B cell (primary cell): ENCODE measurements around the gene SETDB2. TPM values are rescaled to one million over a fixed set of nuclear protein-coding genes. Genes with fewer than 3 reads are reported as not detected.

Experiments used
- ATAC-seq: fragments of 200-7000 bp; cut with Tn5 transposase; one replicate; pipeline ENCODE4 v1.10.0; 2021; ENCODE audit warnings: low read depth, mild to moderate bottlenecking, moderate number of reproducible peaks, moderate library complexity
- CTCF ChIA-PET: fragments of 350-600 bp; sonication (Branson Sonifier 250); formaldehyde crosslinking; loops from one replicate; lab custom pipeline; 2021; ENCODE audit warnings: antibody characterized with exemption, inconsistent platforms; lab: Charles Lee
- POLR2A ChIA-PET: fragments of 350-600 bp; sonication (Branson Sonifier 250); formaldehyde crosslinking; loops from one replicate; lab custom pipeline; 2021; ENCODE audit warnings: antibody characterized with exemption; lab: Charles Lee
- DNase-seq: peaks from one replicate; pipeline ENCODE4 v3.0.0; 2013
- H2AFZ ChIP-seq: 2 replicates; pipeline ENCODE4 v1.6.1; 2012; ENCODE audit warnings: mild to moderate bottlenecking, low read depth, low read length; ENCODE audit not compliant: insufficient read depth, poor library complexity, severe bottlenecking
- H3K27ac ChIP-seq, 2 donors: 1 replicate in 1 of 2; 2 replicates in 1 of 2; pipeline ENCODE4 v1.5.1; 2012 to 2013; ENCODE audit warnings: low read length in 2 of 2, mild to moderate bottlenecking in 2 of 2, moderate library complexity in 1 of 2
- H3K27me3 ChIP-seq, 4 experiments: fragments of 200-600 bp in 1 of 4; sonication (generic) in 1 of 4; replicated peaks in 1 of 4; 1 replicate in 2 of 4; 2 replicates in 2 of 4; pipeline versions ENCODE4 v1.6.1 to v1.7.0; 2013 to 2016; ENCODE audit warnings: low read length in 3 of 4, mild to moderate bottlenecking in 2 of 4, mixed read lengths in 1 of 4, moderate library complexity in 1 of 4; ENCODE audit not compliant: insufficient read depth in 4 of 4, control insufficient read depth in 3 of 4; ENCODE audit errors: control extremely low read depth in 1 of 4
- H3K36me3 ChIP-seq, 2 experiments: replicated peaks in 1 of 2; 1 replicate in 1 of 2; 2 replicates in 1 of 2; pipeline versions ENCODE4 v1.6.1 to v1.7.1; 2013; ENCODE audit warnings: low read length in 1 of 2; ENCODE audit not compliant: insufficient read depth in 2 of 2, control insufficient read depth in 1 of 2; ENCODE audit errors: control extremely low read depth in 1 of 2, extremely low read depth in 1 of 2
- H3K4me1 ChIP-seq, 2 donors: fragments of 200-600 bp in 1 of 2; sonication (generic) in 1 of 2; 1 replicate in 1 of 2; 2 replicates in 1 of 2; pipeline versions ENCODE4 v1.5.1 to v1.6.1; 2013 to 2017; ENCODE audit warnings: low read length in 2 of 2; ENCODE audit not compliant: control insufficient read depth in 2 of 2, insufficient read depth in 2 of 2
- H3K4me2 ChIP-seq: replicated peaks from 2 replicates; pipeline ENCODE3; 2012; ENCODE audit warnings: mild to moderate bottlenecking, low read depth, low read length; ENCODE audit not compliant: poor library complexity, severe bottlenecking
- H3K4me3 ChIP-seq, 5 experiments: fragments of 200-600 bp in 1 of 5; sonication (generic) in 1 of 5; 1 replicate in 3 of 5; 2 replicates in 2 of 5; pipeline versions ENCODE4 v1.5.1 to v1.7.0; 2011 to 2016; ENCODE audit warnings: low read length in 4 of 5, mild to moderate bottlenecking in 4 of 5, low read depth in 2 of 5, control low read depth in 1 of 5, moderate library complexity in 1 of 5; ENCODE audit not compliant: insufficient read depth in 1 of 5; ENCODE audit errors: control extremely low read depth in 1 of 5, extremely low read depth in 1 of 5
- H3K79me2 ChIP-seq: fragments of 200-600 bp; sonication (generic); one replicate; pipeline ENCODE4 v1.6.0; 2016; ENCODE audit warnings: low read length; ENCODE audit not compliant: control insufficient read depth, insufficient read depth
- H3K9ac ChIP-seq: fragments of 200-600 bp; sonication (generic); 2 replicates; pipeline ENCODE4 v1.6.1; 2017; ENCODE audit warnings: mild to moderate bottlenecking, low read length, moderate library complexity
- H3K9me3 ChIP-seq, 3 donors: one replicate each; pipeline versions ENCODE4 v1.6.1 to v1.7.1; 2013; ENCODE audit warnings: low read length in 2 of 3; ENCODE audit not compliant: control insufficient read depth in 2 of 3, insufficient read depth in 1 of 3; ENCODE audit errors: control extremely low read depth in 1 of 3
- H4K20me1 ChIP-seq: 2 replicates; pipeline ENCODE4 v1.6.0; 2012; ENCODE audit warnings: mild to moderate bottlenecking, low read length; ENCODE audit not compliant: insufficient read depth, control insufficient read depth, poor library complexity, severe bottlenecking
- H3K27ac Mint-ChIP-seq: one replicate; pipeline ENCODE4 v1.8.0; 2021; ENCODE audit warnings: mixed read lengths
- H3K27me3 Mint-ChIP-seq: one replicate; pipeline ENCODE4 v1.8.0; 2021; ENCODE audit warnings: mixed read lengths
- H3K4me1 Mint-ChIP-seq: one replicate; pipeline ENCODE4 v1.8.0; 2021; ENCODE audit warnings: mixed read lengths
- H3K4me3 Mint-ChIP-seq: one replicate; pipeline ENCODE4 v1.8.0; 2021; ENCODE audit warnings: mixed read lengths
- H3K9me3 Mint-ChIP-seq: one replicate; pipeline ENCODE4 v1.8.0; 2022; ENCODE audit warnings: mixed read lengths; ENCODE audit not compliant: insufficient read depth
- CTCF ChIP-seq: fragments of 200-600 bp; IDR thresholded peaks from one replicate; pipeline ENCODE4 v1.8.0; 2022; ENCODE audit warnings: antibody characterized with exemption, mild to moderate bottlenecking
- EZH2 ChIP-seq: IDR thresholded peaks from 2 replicates; pipeline ENCODE4 v1.6.1; 2012; ENCODE audit warnings: borderline replicate concordance, low read depth, mild to moderate bottlenecking, moderate library complexity, low read length; ENCODE audit not compliant: insufficient read depth, poor library complexity, severe bottlenecking
- WGBS: methylation state at CpG from one replicate; pipeline ENCODE4 v1.1.5; 2013; ENCODE audit warnings: missing lambda C conversion rate; ENCODE audit not compliant: insufficient coverage; 5-methylcytosine and 5-hydroxymethylcytosine counted together
- intact Hi-C: fragments of 100-400 bp; cut with micrococcal nuclease; formaldehyde crosslinking; loops from one replicate; pipeline ENCODE4 v1.10.0; 2022
- polyA plus RNA-seq: library from polyadenylated mRNA; depleted of rRNA; stranded (reverse); fragments of >200 nt; gene quantifications from 2 replicates; pipeline ENCODE4 v1.2.3, GENCODE V29; 2012
- total RNA-seq, 2 donors: library from RNA; stranded (reverse); fragments of 120-200 nt in 1 of 2; gene quantifications; 1 replicate in 1 of 2; 2 replicates in 1 of 2; pipeline versions ENCODE4 v1.2.3 to v1.2.4, GENCODE V29; 2013 to 2022

SETDB2 gene
- total and polyA plus RNA-seq, 2 donors (not counting 1 experiment from before 2014, with no cell fraction given): 12.0 to 38.2 TPM

- no CpG with 5 or more reads among the region's 2 CpGs for WGBS
- Histone ChIP-seq H3K79me2 (peaks cover 3% of the 10 kb centered on the region), H3K9me3 (no peaks in the 10 kb centered on the region), H3K27ac (no peak overlapping the region), H2AFZ (peak overlapping the region; percentile 1), H4K20me1 (no peaks in the 10 kb centered on the region), H3K36me3 (no peaks in the 10 kb centered on the region), H3K9ac (no peak overlapping the region), H3K4me3 (no peak overlapping the region), H3K4me1 (peaks cover 21 to 22% of the 10 kb centered on the region in 2 donors), H3K27me3 (no peaks in the 10 kb centered on the region), H3K4me2 (peak overlapping the region; percentile 14)
- Mint-ChIP-seq H3K27me3 (no peaks in the 10 kb centered on the region), H3K4me1 (peaks cover 37% of the 10 kb centered on the region), H3K27ac (peak overlapping the region; percentile 32), H3K9me3 (no peaks in the 10 kb centered on the region), H3K4me3 (peak overlapping the region; percentile 20)
- ATAC-seq (no peak), DNase-seq (peak; percentile 54)
- ChIA-PET CTCF (interaction anchor here (1.1 kb wide), 1 partner anchor 8 kb away, joined by 3 read pairs; no protein-coding TSS in a partner anchor), POLR2A (interaction anchor here (0.6 kb wide), 1 partner anchor 90 kb away, joined by 5 read pairs; no protein-coding TSS in a partner anchor)
- TF ChIP-seq EZH2 (no peak), CTCF (no peak)
- intact Hi-C loops: loop anchor here (5.0 kb wide), 4 partner anchors 67 to 1402 kb away; partner anchors contain the start of genes FNDC3A and NUDT15
Measured at GRCh38 chr13:49439609-49440008, 4.5 kb upstream of the SETDB2 start.

DNA sequence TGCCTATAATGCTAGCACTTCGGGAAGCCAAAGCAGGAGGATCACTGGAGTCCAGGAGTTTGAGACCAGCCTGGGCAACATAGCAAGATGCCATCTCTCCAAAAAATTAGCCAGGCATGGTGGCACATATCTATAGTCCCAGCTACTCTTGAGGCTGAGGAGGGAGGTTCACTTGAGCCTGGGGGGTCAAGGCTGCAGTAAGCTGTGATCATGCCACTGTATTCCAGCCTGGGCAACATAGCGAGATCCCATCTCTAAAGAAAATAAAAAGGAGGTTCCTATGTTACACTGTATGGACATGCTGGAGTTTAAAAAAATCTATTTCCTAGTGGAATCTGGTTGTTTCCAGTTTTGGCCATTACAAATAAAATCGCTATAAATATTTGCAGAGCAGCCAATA is 2.8 kb upstream of the SETDB2 start:
- TF ChIP-seq CTCF (no peak), EZH2 (no peak)
- no peak overlapping the region for H2AFZ ChIP-seq
- no CpG with 5 or more reads among the region's 3 CpGs for WGBS
- no peak overlapping the region for H3K27ac ChIP-seq
- intact Hi-C loops: loop anchor here (5.0 kb wide), 3 partner anchors 181 to 1404 kb away; partner anchors contain the start of genes FNDC3A and NUDT15
- H3K36me3 ChIP-seq: no peaks in the 10 kb centered on the region
- H3K4me3 Mint-ChIP-seq: no peak overlapping the region
- no peaks in the 10 kb centered on the region for H3K27me3 ChIP-seq
- no peak overlapping the region for H3K9ac ChIP-seq
- H3K79me2 ChIP-seq: peaks cover 6% of the 10 kb centered on the region
- no peak overlapping the region for H3K27ac Mint-ChIP-seq
- no peaks in the 10 kb centered on the region for H3K27me3 Mint-ChIP-seq
- peaks cover 52% of the 10 kb centered on the region for H3K4me1 Mint-ChIP-seq
- H4K20me1 ChIP-seq: no peaks in the 10 kb centered on the region
- ChIA-PET POLR2A (no interaction called here), CTCF (no interaction called here)
- DNase-seq (no peak), ATAC-seq (no peak)
- H3K9me3 ChIP-seq: no peaks in the 10 kb centered on the region
- H3K4me1 ChIP-seq: peaks cover 28 to 33% of the 10 kb centered on the region in 2 donors
- H3K4me2 ChIP-seq: no peak overlapping the region
- no peaks in the 10 kb centered on the region for H3K9me3 Mint-ChIP-seq
- no peak overlapping the region for H3K4me3 ChIP-seq
